HG03060 (cell line): Measurements from ENCODE around the gene TSHR.
A peak's percentile ranks its signal among the peaks of the same experiment; 100 is the strongest.
"Not testable (repeated sequence)": the region's sequence is repeated elsewhere in the genome, so short reads cannot be mapped to it uniquely, and the experiment has no call there.

ENCODE experiments used
- ATAC-seq: cut with Tn5 transposase; IDR thresholded peaks from one replicate; pipeline ENCODE4 v1.9.1; 2021; ENCODE audit warnings: low read depth, moderate number of reproducible peaks; ENCODE audit not compliant: unreplicated experiment

Gene TSHR

DNA sequence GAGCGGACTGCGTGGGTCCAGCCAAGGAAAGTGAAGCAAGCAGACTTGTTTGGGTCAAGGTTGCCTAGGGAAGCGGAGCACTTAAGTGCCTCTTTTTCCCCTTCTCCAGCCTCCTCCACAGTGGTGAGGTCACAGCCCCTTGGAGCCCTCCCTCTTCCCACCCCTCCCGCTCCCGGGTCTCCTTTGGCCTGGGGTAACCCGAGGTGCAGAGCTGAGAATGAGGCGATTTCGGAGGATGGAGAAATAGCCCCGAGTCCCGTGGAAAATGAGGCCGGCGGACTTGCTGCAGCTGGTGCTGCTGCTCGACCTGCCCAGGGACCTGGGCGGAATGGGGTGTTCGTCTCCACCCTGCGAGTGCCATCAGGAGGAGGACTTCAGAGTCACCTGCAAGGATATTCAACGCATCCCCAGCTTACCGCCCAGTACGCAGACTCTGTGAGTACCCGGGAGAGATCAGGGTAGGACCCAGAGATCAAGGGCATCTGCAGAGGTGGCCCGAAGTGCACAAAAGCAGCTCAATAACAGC, at the start of gene TSHR:
Gene TSHR, plus strand, starts transcription at position 206 of the 526 bp plus-strand sequence. Its CDS starts 60 bp downstream, at position 266.
- ATAC-seq, result no peak

DNA sequence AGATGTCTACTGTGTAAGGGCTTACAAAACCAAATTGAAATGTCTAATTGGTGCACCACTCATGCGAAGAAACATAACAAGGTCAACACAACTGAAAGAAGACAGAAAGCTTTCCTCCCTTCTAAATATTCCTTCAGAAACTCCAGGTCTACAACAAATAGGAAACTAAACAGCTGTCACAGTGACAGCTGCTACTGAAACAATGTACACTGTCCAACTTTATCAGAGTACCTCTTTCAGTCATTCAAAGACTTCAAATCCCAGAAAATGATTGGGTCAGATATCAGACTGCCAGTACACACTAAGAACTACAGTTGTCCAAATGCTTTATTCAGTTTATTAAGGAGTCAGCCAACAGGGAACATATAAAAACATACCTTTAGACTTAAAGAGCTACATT, 49.1 kb upstream of the TSHR start:
- ATAC-seq, result no peak

DNA sequence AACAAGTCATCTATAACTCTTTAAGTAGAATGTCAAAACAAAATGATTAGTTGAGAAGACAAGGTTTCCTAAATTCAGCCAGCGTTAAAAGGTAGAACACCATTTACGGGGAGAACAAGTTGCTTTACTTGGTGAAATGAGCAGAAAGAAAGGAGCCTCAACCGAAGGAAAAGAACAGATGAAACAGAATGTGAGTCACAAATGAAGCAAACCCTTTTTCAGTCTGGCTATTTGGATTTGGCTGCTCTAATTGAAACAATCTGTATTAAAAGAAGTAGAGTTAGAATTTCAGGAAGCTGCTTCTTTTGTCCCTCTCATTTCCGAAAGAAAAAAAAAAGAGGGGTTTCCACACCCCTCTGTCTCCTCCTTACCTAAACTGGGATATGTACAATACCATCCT, 48.5 kb upstream of the TSHR start:
- ATAC-seq, result no peak

DNA sequence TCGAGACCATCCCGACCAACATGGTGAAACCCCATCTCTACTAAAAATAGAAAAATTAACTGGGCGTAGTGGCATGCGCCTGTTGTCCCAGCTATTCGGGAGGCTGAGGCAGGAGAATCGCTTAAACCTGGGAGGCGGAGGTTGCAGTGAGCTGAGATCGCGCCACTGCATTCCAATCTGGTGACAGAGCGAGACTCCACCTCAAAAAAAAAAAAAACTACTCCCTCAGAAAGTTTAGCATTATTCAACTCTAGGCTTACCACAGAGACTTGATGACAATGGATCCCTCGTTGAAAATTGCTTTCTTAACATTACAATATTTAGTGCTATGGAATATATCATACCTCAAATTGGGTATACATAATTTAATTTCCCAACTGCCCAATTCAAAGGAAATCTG, 43.4 kb upstream of the TSHR start:
- ATAC-seq, result not testable (repeated sequence)

DNA sequence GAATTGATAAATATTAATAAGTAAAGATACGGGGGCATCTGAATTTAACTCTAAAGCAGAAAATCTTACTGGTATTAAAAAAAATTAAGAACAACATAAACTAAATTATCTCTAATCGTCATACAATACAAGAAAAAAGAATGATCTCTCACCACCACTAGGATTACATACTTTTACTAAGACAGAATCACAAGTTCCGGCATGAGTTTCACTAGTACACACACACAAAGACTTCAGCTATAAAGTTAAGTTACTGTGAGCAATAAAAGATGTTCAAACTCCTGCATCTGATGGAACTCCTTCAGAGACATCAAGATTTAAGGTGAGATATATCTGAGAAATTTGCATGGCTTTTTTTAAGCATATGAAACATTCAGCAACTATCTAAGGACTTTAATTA, 35.8 kb upstream of the TSHR start:
- no peak for ATAC-seq

DNA sequence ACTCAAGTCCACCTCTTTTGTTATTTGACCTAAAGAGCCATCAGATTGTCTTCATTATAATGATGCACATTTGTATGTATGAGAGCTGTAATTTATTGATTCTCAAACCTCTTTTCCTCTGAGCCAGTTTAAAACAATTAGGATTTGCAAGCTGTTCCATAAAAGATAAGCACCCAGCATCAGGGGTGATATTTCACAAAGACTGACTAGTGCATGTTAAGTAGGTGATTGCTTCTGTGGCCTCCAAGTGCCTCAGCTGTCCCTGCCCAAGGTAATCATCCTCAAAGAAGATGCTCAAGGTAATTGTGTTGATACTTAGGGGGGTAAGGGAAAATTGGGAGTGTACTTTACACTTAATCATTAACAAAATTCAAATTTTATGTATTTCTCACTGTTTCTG, 32.1 kb upstream of the TSHR start:
- no peak for ATAC-seq

DNA sequence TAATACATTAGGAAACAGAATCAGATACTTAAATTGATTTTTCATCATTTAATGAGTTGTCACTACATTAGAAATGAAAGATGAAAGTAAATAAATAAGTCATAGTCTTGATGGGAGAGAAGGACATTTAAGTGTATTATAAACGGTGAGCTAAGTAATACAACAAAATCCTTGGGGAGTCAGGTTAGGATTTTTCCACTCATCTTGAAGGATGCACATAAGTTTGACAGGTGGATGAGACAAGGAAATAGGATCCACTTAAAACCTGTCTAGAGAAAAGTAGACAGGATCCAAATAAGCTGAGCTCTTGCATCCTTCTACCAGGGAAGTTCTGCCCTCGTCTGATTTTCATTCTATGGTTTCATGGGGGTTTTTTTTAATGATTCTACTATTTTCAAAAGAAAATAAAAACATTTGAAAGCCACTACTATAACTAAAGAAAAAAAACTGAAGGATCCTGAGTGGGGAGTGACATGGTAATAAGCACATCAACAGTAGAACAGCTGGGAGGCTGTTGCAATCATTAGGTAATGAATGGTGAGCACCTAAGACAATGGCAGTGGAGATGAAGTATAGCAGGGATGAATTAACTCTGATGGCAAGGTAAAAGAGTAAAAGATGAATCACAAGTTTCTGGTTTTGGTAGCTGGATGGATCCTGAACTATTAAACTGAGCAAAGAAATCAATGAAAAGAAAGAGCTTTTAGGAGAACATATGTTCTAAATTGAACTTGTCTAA, 30.9 kb upstream of the TSHR start:
- ATAC-seq, result no peak

DNA sequence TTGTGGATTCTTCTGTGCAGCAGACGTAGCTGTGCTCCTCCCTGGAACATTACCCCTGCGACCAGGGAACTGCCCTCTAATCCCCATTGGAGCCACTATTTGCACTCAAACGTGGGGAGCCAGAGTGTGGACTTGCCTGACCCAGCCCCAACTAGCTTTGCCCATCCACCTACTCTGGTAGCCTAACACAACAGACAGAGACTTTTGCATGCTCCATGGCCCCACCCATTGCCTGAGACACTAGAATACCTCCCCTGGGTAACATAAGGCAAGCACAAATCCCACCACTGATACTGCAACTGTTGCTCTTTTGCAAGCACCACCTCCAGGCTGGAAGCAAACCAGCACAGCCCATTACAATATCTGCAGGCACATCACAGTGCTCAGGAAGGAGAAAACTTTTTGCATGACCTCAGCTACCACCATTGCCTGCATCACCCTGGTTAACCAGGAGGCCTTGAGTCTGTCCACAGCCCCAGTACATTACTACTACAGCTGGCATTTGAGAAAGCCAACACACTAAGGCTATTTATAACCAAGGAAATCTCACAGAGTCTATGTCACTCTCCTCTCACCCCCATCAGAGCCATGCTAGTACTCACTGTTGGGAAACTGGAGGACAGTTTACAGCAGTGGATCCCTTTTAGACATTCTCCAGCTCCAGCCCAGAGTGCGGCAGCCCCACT, 28.9 kb upstream of the TSHR start:
- no peak for ATAC-seq

DNA sequence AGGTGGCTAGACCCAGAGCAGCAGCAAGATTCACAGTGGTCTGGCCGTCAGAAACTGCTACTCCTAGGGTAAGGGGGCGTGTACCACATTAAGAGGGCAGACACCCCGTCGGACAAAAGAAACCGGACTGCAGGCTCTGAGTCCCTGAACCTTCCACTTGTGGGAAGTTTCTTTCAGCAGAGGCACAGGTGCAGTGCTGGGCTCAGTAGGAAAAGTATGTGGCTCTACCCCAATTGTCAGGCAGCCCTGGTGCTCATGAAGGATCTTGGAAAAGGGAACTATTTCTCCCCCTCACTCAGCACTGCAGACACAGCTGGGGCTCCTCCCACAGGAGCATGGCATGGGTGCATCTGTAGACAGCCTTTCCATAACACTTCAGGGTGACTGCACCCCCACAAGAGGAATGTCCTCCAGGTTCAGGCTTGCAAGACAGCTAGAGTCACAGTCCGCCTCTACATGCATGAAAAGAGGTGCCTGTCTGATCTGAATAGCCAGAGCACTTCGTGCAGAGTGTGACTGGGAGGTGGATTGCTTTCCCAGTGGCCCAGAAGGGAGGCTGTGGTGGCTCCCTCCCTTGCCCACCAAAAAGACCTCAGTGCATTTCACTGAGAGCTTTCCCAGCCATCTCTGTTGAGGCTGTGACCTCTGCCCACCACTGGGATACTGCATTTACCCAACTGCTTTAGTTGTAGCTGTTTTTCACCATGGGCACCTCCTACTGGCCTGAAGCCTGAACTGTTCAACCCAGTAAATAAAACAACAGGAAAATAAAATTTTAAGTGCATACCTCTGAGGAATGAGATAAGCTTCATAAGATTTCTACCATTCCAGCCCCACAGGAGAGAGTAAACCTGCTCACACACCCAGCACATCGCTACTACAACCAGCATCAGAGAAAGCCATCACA, 28.1 kb upstream of the TSHR start:
- no peak for ATAC-seq

DNA sequence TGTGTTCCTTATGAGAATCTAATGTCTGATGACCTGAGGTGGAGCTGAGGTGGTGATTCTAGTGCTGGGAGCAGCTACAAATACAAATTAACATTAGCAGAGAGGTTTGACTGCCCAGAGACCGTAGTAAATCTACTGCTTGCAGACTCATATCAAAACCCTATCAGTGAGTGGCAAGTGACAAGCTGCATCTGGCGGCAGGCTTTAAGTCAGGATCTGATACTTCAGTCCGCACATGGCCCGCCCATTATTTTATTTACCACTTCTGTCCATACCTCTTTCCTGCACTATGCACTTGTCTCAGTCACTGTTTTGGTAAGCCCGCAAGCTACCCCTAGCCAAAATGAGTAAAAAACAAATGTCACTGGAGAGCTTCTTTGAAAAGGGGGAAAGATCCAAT, 25.3 kb upstream of the TSHR start:
- ATAC-seq, result peak; percentile 24

DNA sequence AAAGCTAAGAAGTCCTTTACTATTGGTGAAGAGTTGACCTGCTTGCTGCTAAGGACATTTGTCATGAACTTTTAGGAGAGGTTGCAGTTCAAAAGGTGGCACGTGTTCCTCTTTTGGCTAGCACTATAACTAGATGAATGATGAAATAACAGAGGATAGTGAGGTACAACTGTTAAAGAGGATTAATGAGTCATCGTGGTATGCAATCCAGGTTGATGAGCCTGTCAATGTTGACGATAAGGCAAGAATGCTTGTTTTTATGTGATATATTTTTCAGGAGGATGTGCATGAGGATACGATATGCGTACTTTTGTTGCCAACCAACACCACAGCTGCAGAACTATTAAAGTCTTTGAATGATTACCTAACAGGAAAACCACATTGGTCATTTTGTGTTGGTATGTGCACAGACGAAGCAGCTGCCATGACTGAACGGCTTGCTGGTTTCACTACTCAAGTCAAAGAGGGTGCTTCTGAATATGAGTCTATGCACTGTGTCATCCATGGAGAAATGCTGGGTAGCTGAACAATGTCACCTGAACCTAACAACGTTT, 24.5 kb upstream of the TSHR start:
- peak; percentile 97 for ATAC-seq

DNA sequence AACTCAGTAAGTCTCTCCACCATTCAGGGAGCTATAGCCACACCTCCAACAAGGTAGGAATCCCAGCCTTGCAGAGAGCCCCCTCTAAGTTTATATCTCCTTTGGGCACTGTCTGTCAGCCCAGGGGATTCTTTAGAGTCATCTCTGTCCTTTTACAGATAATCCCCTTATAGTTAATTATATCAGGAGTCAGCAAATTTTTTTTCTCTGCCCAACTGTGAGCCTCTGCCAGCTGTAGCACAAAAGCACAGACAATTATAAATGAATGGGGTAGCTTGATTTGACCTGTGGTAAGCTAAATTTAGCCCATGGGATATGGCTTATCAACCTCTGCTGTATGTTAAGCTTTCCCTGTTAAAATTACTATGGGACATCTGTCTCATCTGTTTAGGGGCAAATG, 22.1 kb upstream of the TSHR start:
- ATAC-seq, result no peak

DNA sequence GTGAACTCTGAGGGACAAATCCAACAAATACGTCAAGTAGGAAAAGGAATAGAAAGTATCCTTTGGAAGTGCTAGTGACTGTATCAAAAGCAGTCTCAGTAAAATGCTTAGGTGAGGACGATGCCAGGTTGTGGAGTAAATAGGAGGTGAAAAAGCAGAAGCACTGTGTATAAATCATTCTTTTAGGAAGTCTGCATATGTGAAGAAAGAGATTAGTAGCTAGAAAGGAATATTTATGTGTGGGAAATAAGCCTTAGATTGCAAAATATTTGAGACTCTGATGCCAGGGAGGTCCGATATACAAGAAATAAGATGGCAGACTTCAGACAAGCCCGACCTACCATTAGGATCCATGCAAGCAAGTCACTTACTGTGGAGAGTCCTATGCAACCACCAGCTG, 21.7 kb upstream of the TSHR start:
- ATAC-seq, result no peak

DNA sequence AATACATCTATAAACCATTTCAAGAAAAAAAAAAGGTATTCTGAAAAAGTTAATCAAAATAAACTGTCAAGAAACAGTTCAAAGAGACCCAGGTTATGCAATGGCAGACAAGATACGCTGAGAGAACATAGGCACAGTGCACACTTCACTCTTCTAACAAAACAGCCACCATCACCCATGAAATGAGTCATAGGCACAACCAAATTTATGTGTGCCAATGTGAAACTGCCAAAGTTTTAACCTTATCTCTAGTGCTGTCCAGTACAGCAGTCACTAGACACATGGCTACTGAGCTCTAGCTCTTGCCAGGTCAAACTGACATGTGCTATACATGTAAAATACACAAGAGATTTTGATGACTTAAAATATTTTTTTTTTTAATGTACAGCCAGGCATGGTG, 15.3 kb upstream of the TSHR start:
- ATAC-seq, result peak; percentile 25

DNA sequence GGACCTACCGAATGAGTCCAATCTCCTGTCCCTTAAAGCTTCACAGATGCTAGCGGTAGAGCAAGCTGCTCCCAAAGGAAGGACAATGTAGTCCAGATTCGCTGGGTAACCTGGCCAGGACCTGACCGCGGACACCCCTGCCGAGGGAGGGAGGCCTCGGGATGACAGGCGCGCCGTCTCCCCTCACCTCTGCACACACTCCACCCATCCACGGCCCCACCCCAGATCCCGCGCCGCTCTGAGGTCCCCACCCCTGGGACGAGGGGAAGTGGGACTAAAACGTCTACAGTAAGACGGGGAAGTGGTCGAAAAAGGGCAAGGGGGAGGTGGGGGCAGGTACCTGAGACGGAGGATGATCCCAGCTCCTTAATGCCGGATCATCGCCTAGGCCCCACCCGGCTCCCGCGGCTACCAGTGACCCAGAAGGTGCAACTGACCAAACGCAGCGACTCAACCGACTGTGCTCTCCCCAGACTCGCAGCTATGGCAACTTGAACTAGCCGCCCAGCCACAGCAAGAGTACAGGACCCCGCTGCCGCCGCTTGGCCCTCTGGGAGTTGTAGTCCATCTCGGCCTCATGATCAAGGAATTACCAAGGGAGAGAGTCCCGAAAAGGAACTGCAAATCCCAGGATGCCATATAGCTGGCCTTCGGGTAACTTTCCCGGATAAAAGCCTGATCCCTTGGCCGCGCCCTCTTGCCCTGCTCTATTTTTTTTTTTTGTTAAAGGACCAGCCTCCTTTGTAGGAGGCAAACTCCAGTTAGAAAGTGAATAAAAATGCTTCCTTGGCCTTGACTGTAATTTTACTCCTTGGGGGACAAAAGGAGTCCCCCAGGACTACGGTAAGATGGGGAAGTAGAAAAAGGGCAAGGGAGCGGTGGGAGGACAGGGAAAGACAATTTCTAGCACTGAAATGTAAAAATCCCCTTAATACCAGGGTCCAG, 13.9 kb upstream of the TSHR start, which contains the start of gene CEP128:
Gene CEP128, minus strand, starts transcription at position 498 of the 945 bp plus-strand sequence.
- ATAC-seq, result peak; percentile 80

DNA sequence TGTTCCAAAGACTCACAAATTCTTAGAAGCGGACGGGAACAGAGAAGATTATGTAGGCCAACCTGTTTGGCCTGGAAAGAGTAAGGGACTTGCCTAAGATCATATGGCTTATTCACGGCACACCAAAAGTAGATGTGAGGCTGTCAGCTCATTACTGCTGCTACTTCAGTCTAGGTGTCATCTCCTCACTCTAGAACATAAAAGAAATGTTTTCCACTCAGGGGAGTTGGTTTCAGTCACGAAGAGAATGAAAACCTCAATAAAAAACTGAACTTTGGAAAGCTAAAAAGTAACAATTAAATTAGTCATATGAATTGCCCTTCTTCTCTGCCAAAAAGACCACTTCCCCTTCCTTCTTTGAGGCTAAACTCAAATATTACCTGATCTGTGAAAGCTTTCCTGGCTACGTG, 13.2 kb upstream of the TSHR start:
- ATAC-seq, result no peak

DNA sequence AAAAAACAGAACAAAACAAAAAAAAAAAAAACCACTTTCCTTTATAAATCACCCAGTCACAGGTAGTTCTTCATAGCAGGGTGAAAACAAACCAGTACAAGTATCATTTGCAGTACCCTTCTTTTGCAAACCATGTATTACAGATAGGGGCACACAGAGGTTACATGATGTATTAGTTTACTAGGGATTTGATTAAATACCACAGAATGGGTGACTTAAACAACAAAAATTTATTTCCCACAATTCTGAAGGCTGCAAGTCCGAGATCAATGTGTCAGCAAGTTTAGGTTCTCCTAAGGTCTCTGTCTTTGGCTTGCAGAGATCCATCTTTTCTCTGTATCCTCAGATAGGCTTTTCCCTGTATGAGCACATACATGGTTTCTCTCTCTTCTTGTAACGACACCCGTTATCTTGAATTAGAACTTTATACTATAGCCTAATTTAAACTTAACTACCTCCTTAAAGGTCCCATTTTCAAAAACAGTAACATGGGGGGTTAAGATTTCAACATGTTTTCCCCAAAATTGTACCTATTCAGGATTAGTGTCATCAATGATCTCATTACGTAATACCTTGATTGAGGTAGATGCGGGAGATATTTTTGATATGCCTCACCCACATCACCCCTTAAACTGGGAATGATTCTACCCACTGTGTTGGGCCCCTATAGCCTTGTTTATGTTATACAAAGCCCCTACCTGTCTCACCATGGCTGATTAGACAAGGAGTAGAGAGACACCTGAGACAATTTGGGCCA, 10.4 kb upstream of the TSHR start:
- ATAC-seq, result no peak

DNA sequence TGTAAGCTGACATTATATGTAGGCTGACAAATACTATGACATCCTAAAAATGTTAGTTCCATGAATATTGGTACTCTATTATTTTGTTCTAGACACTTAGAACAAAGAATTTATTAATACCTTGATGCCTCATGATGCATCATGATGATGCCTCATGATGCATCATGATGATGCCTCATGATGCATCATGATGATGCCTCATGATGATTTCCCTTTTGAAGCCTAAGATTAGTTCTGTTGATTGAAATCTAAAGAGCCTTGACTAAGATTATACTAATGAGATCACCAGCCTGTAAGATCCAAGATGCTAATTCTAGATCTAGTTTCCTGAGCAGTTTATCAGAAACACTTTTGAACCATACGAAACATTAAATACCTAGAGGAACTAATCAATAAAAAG, 9.2 kb upstream of the TSHR start:
- no peak for ATAC-seq

DNA sequence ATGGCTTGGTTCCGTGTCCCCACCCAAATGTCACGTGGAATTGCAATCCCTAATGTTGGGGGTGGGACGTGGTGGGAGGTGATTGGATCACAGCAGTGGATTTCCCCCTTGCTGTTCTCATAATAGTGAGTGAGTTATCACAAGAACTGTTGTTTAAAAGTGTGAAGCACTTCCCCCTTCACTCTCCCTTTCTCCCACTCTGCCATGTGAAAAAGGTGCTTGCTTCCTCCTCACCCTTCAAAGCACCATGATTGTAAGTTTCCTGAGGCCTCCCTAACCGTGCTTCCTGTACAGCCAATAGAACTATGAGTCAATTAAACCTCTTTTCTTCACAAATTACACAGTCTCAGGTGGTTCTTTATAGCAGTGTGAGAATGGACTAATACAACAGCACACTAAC, 8.6 kb upstream of the TSHR start:
- no peak for ATAC-seq
